H7 (cell line): ENCODE results near the gene CLEC16A. TPM values are rescaled to one million over a fixed set of nuclear protein-coding genes. Genes with fewer than 3 reads are reported as not detected.
"Not testable (repeated sequence)": the region's sequence is repeated elsewhere in the genome, so short reads cannot be mapped to it uniquely, and the experiment has no call there.

Experiments used
- DNase-seq: peaks from one replicate; pipeline ENCODE4 v3.0.0; 2012
- H3K27me3 ChIP-seq: 2 replicates; pipeline ENCODE4 v1.6.0; 2011; ENCODE audit warnings: mild to moderate bottlenecking, low read length; ENCODE audit not compliant: control insufficient read depth, insufficient read depth
- H3K36me3 ChIP-seq: replicated peaks from 2 replicates; pipeline ENCODE4 v1.5.1; 2011; ENCODE audit warnings: low read length; ENCODE audit not compliant: control insufficient read depth, insufficient read depth
- H3K4me3 ChIP-seq: 2 replicates; pipeline ENCODE4 v1.5.1; 2011; ENCODE audit warnings: low read depth, mild to moderate bottlenecking, control low read depth, low read length, moderate library complexity; ENCODE audit not compliant: insufficient read depth
- total RNA-seq: library from RNA; depleted of rRNA; stranded (reverse); fragments of >200 nt; shearing (Covaris generic); gene quantifications from 2 replicates; pipeline ENCODE4 v1.2.3, GENCODE V29; 2014

Gene CLEC16A
- total RNA-seq, 1 experiment from 2014 or later = 12.0 TPM

- Histone ChIP-seq H3K27me3 (no peaks in the 10 kb centered on the region), H3K36me3 (no peaks in the 10 kb centered on the region), H3K4me3 (no peak overlapping the region)
- no peak for DNase-seq
Measured at GRCh38 chr16:10919003-10919351, 25.4 kb upstream of the CLEC16A start.

- H3K36me3 ChIP-seq = no peaks in the 10 kb centered on the region
- H3K27me3 ChIP-seq = no peaks in the 10 kb centered on the region
- H3K4me3 ChIP-seq = no peak overlapping the region
- DNase-seq = no peak
Measured at GRCh38 chr16:10920726-10921427, 23.5 kb upstream of the CLEC16A start.

GRCh38 chr16:10921536-10922327, 22.6 kb upstream of the CLEC16A start:
- DNase-seq = no peak
- Histone ChIP-seq H3K36me3 (no peaks in the 10 kb centered on the region; the same call in 1 of the 2 replicates), H3K4me3 (no peak overlapping the region), H3K27me3 (no peaks in the 10 kb centered on the region)

DNA sequence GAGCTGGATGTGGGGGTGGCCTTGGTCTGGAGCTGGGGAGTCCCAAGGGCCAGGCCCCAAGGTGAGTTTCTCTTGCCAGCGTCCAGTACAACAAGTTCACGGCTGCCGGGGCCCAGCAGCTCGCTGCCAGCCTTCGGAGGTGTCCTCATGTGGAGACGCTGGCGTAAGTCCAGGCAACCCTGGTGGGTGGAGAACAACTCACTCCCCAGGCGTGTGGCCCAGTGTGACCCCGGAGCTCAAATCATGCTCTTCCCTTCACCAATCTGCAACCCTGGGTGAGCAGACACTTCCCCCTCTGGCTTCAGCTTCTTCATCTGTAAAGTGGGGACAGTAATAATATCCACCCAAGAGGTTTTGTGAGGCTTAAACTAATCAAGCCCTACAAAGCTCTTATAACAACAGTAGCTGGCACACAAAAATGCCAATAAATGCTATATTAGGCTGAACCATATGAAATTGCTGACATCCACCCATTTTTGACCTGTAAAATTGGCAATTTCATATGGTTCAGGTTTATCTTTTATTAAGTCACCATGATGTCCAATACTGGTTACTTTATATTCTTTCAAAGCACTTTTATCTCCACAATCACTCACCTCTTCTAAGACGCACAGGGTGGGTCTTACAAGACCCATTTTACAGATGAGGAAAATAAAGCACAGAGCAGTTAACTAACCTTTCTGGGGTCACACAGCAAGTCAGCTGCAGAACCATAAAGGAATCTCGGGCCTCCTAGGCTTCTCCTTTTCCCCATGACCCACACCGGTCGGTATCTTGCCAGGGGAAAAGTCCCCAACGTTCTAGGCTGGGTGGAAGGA, 21.8 kb upstream of the CLEC16A start:
- H3K4me3 ChIP-seq = no peak overlapping the region
- no peak for DNase-seq
- no peaks in the 10 kb centered on the region for H3K27me3 ChIP-seq
- H3K36me3 ChIP-seq = no peaks in the 10 kb centered on the region; the same call in 1 of the 2 replicates

- Histone ChIP-seq H3K4me3 (no peak overlapping the region), H3K27me3 (no peaks in the 10 kb centered on the region), H3K36me3 (no peaks in the 10 kb centered on the region; the same call in 1 of the 2 replicates)
- DNase-seq = no peak
Measured at GRCh38 chr16:10923146-10923649, 21.2 kb upstream of the CLEC16A start.

DNA sequence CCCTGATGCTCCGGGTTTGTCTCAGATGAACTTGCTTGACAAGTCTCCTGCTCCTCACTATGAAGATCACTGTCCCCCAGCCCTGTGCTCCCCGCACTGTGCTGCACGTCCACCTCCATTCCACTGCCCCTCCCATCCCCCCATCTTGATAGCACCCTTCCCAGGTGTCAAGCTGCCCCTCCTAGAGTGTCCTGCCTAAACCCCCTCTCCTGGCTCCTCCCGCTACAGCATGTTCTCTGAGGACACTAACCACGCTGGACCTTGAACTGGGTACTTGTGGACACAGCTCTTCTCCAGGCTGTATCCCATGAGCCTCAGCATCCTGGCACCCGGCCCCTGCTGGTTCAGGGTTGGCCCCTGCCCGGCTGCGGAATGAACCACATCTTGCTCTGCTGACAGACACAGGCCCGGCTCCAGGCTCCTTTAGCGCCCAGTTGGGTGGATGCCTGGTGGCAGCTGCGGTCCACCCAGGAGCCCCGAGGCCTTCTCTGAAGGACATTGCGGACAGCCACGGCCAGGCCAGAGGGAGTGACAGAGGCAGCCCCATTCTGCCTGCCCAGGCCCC, 20.6 kb upstream of the CLEC16A start:
- no peak for DNase-seq
- Histone ChIP-seq H3K4me3 (no peak overlapping the region), H3K27me3 (no peaks in the 10 kb centered on the region), H3K36me3 (no peaks in the 10 kb centered on the region; the same call in none of the 2 replicates)

DNA sequence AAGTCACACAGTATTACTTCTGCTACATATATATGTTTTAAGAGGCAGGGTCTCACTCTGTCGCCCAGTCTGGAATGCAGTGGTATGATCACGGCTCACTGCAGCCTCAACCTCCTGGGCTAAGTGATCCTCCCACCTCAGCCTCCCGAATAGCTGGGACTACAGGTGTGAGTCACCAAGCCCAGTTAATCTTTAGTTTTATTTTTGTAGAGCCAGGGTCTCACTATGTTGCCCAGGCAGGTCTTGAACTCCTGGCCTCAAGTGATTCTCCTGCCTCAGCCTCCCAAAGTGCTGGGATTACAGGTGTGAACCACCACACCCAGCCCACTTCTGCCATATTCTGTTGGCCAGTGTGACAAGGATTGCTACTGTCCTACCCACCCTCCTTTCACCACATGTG, 19.1 kb upstream of the CLEC16A start:
- H3K36me3 ChIP-seq, DNase-seq, H3K27me3 ChIP-seq, H3K4me3 ChIP-seq: not testable (repeated sequence)

DNA sequence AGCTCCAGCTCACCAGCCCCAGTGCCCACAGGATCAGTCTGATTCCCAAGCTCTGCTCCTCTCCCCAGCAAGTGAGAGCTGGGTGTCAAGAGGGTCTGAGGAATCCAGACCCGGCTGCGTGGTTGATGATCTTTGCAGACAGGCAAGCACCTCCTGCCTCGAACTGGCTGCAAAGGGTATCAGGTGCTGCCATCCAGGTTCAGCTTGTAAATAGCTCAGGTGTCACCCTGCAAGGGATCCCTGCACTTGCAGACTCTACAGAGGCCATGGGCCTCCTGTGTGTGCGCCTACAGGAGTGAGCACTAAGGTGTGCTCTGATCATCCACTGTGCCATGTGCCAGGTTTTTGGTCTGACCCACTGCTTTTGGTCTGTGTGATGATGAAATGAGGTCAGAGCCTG, 18.3 kb upstream of the CLEC16A start:
- Histone ChIP-seq H3K36me3 (no peaks in the 10 kb centered on the region; the same call in none of the 2 replicates), H3K4me3 (no peak overlapping the region), H3K27me3 (no peaks in the 10 kb centered on the region)
- no peak for DNase-seq

- H3K27me3 ChIP-seq = no peaks in the 10 kb centered on the region
- H3K4me3 ChIP-seq = no peak overlapping the region
- DNase-seq = no peak
- no peaks in the 10 kb centered on the region; the same call in none of the 2 replicates for H3K36me3 ChIP-seq
Measured at GRCh38 chr16:10926867-10927266, 17.5 kb upstream of the CLEC16A start.

DNA sequence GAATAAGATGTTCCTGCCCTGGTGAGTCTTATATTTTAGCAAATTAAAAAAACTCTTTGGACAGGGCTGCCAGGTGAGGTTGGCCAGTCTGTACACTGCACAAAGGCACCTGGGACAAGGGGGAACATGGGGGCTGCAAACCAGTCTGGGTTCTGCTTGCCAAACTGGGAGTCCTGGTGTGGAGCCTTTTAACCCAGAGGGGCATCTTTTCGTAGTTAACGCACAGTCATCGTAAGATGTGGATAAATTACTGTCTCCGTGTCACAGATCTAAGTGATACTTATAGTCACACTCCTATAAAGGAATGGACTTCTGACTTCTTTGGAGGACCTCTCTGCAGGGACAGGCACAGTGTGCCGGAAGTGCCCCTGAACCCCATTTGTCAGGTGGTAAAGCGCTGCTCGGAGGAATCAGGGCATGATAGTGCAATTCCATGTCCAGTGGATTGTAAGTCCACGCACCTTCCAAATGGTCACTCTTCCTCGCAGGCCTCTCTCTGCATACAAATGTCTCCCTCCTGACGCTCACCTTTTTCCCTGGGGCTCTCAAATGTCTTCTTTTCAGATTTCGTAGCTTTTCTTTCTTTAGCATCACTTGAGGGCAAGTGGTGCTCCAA, 16.8 kb upstream of the CLEC16A start:
- Histone ChIP-seq H3K27me3 (no peaks in the 10 kb centered on the region), H3K36me3 (no peaks in the 10 kb centered on the region; the same call in none of the 2 replicates), H3K4me3 (no peak overlapping the region)
- no peak for DNase-seq

GRCh38 chr16:10929097-10929496, 15.3 kb upstream of the CLEC16A start:
- not testable (repeated sequence) for H3K27me3 ChIP-seq

GRCh38 chr16:10929853-10930754, 14.3 kb upstream of the CLEC16A start:
- Histone ChIP-seq H3K4me3 (no peak overlapping the region), H3K27me3 (no peaks in the 10 kb centered on the region), H3K36me3 (peaks cover 5% of the 10 kb centered on the region)
- DNase-seq = no peak

More at GRCh38 chr16:10929097-10929496, 15.3 kb upstream of the CLEC16A start:
- H3K36me3 ChIP-seq, DNase-seq, H3K4me3 ChIP-seq: not testable (repeated sequence)

DNA sequence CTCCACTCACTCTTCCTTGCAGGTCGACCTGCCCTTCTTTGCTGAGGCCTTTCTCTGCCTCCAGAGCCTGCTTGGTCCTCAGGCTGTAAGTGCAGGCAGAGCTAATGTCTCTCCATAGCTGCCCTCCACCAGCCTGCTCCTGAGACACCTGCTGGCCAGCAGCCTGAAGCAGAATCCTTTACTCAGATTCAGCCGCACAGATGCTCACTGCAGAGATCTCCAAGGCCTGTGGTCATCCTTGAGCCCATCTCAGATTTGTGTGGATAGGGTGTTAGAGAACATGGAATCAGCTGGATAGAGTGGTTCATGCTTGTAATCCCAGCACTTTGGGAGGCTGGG, 13.6 kb upstream of the CLEC16A start:
- Histone ChIP-seq H3K27me3 (no peaks in the 10 kb centered on the region), H3K4me3 (no peak overlapping the region), H3K36me3 (peaks cover 5% of the 10 kb centered on the region)
- DNase-seq = peak; percentile 47
